ENCODE results near the gene ZRANB3.

DNA sequence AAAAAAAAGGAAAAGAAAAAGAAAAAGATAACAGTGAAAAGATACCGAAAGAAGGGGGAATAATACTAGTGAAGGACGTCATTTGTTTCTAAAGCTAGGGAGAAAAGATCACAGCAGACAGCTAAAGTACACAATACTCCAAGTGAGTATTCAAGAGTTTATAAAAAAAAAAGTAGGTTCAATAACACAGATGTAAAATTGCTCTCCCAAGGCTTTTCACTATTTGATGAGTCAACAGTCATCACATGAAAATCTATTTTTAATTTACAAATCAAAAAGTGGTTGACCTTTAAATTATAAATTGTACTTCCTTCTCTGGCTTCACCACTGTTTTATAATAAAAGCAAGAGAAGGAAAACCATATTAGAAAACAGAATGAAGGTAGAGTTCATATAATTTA is 144.0 kb downstream of the ZRANB3 start:
- no peak for TF ChIP-seq EZH2 (IDR thresholded peaks at IDR 0.05)
- no peak for TF ChIP-seq POLR2AphosphoS5 (IDR thresholded peaks at IDR 0.05; ENCODE audit: borderline replicate concordance, low read depth, low read length)
